ENCODE data around the gene IGF1R. TPM values are rescaled to one million over a fixed set of nuclear protein-coding genes. Genes with fewer than 3 reads are reported as not detected.

IGF1R gene
- total RNA-seq, 1 experiment from 2014 or later, result 125 TPM

- TF ChIP-seq AR (CRISPR knock-in tag; IDR thresholded peaks at IDR 0.05), result no peak
Measured at GRCh38 chr15:98785431-98785806, 137.1 kb downstream of the IGF1R start (continued).

GRCh38 chr15:98785807-98786621 is 137.7 kb downstream of the IGF1R start:
- ChIA-PET POLR2A (interaction anchor here (1.2 kb wide), 1 partner anchor 18 kb away, joined by 3 read pairs; no protein-coding TSS in a partner anchor), CTCF (interaction anchor here (0.5 to 2.2 kb wide), 4 partner anchors 32 to 120 kb away, joined by 3 to 16 read pairs (median 4); no protein-coding TSS in a partner anchor)
- no peaks in the 10 kb centered on the region; the same call in 1 of the 2 replicates for H3K9me3 Mint-ChIP-seq
- H3K27ac Mint-ChIP-seq, result peak overlapping the region; percentile 84
- H3K36me3 Mint-ChIP-seq, result no peaks in the 10 kb centered on the region
- peak; percentile 50 for DNase-seq (ENCODE audit: low spot score)
- H3K4me1 Mint-ChIP-seq, result peaks cover 81% of the 10 kb centered on the region
- no peaks in the 10 kb centered on the region for H3K27me3 Mint-ChIP-seq (ENCODE audit: low read depth)
- ATAC-seq, result peak; percentile 84
- peak overlapping the region; percentile 24 for H3K4me3 Mint-ChIP-seq
- TF ChIP-seq ZBTB21 (CRISPR knock-in tag; IDR thresholded peaks at IDR 0.05; ENCODE audit: borderline replicate concordance), result 0 out of 2 replicates have a peak, but pooled peaks have one; percentile 44
- no peak for TF ChIP-seq MXD4 (CRISPR knock-in tag; IDR thresholded peaks at IDR 0.05; ENCODE audit: borderline replicate concordance)
- no peak for TF ChIP-seq ZSCAN18 (CRISPR knock-in tag; IDR thresholded peaks at IDR 0.05)
- TF ChIP-seq USF2 (CRISPR knock-in tag; IDR thresholded peaks at IDR 0.05), result peak; percentile 72
- no peak for TF ChIP-seq AFF4 (CRISPR knock-in tag; IDR thresholded peaks at IDR 0.05; ENCODE audit: borderline replicate concordance)
- no peak for TF ChIP-seq ERG (CRISPR knock-in tag; IDR thresholded peaks at IDR 0.05)
- TF ChIP-seq USF1 (CRISPR knock-in tag; IDR thresholded peaks at IDR 0.05), result 0 out of 2 replicates have a peak, but pooled peaks have one; percentile 36

GRCh38 chr15:98786717-98787116 is 138.4 kb downstream of the IGF1R start:
- Mint-ChIP-seq H3K4me1 (peaks cover 88% of the 10 kb centered on the region), H3K36me3 (no peaks in the 10 kb centered on the region), H3K27me3 (ENCODE audit: low read depth) (no peaks in the 10 kb centered on the region), H3K4me3 (no peak overlapping the region), H3K27ac (peak overlapping the region; percentile 84), H3K9me3 (no peaks in the 10 kb centered on the region; the same call in 1 of the 2 replicates)
- DNase-seq (ENCODE audit: low spot score) (no peak), ATAC-seq (no peak)
- POLR2A ChIA-PET, result no interaction called here
- CTCF ChIA-PET, result interaction anchor here (1.4 kb wide), 1 partner anchor 115 kb away, joined by 3 read pairs; no protein-coding TSS in a partner anchor
- TF ChIP-seq ZNF512 (CRISPR knock-in tag; IDR thresholded peaks at IDR 0.05; ENCODE audit: borderline replicate concordance) (no peak), PREB (CRISPR knock-in tag; IDR thresholded peaks at IDR 0.05; ENCODE audit: borderline replicate concordance) (no peak), AFF4 (CRISPR knock-in tag; IDR thresholded peaks at IDR 0.05; ENCODE audit: borderline replicate concordance) (no peak)

Measured in WTC11 (cell line).